ENCODE data around the gene GP2. TPM values are rescaled to one million over a fixed set of nuclear protein-coding genes. Genes with fewer than 3 reads are reported as not detected.

The GP2 gene
- total and polyA plus RNA-seq, 10 donors: 0.26 to 4.9 (median 0.99) TPM; not detected in 4

- TF ChIP-seq CTCF (IDR thresholded peaks at IDR 0.05 in 8 of 11, conservative IDR thresholded peaks at IDR 0.05 in 3 of 11) (no peak), POLR2A (IDR thresholded peaks at IDR 0.05) (no peak), POLR2AphosphoS5 (IDR thresholded peaks at IDR 0.05) (no peak)
- Histone ChIP-seq H3K9me3 (no peaks in the 10 kb centered on the region), H3K4me1 (no peaks in the 10 kb centered on the region), H3K27me3 (replicated peaks in 1 of 7) (peaks cover 0 to 4% (median 0%) of the 10 kb centered on the region in 7 donors), H3K36me3 (no peaks in the 10 kb centered on the region), H3K4me3 (no peak overlapping the region), H3K27ac (no peak overlapping the region)
- no peak for DNase-seq
- 71 to 85% (median 77%) methylated on average over 11 of the region's 11 CpGs for WGBS, 5 donors
- intact Hi-C loops (cut with DNase I; ENCODE audit: low total_unique reads): no loop called here
Measured at GRCh38 chr16:20310421-20311395, 16.6 kb downstream of the GP2 start.

- no peak for DNase-seq
- H3K36me3 ChIP-seq: no peaks in the 10 kb centered on the region
- WGBS, 5 donors: 83 to 88% (median 88%) methylated on average over 6 of the region's 6 CpGs
- H3K4me1 ChIP-seq: no peaks in the 10 kb centered on the region
- H3K4me3 ChIP-seq: no peak overlapping the region
- intact Hi-C loops (cut with DNase I; ENCODE audit: low total_unique reads): no loop called here
- TF ChIP-seq POLR2A (IDR thresholded peaks at IDR 0.05): no peak
- no peak for TF ChIP-seq CTCF (IDR thresholded peaks at IDR 0.05 in 8 of 11, conservative IDR thresholded peaks at IDR 0.05 in 3 of 11)
- no peak for TF ChIP-seq POLR2AphosphoS5 (IDR thresholded peaks at IDR 0.05)
- H3K27me3 ChIP-seq (replicated peaks in 1 of 7): peaks cover 0 to 4% (median 0%) of the 10 kb centered on the region in 7 donors
- H3K9me3 ChIP-seq: no peaks in the 10 kb centered on the region
- H3K27ac ChIP-seq: no peak overlapping the region
Measured at GRCh38 chr16:20309786-20310185, 17.5 kb downstream of the GP2 start.

- no peak overlapping the region for H3K4me3 ChIP-seq
- H3K27ac ChIP-seq: no peak overlapping the region
- WGBS, 5 donors: 65 to 79% (median 71%) methylated on average over 4 of the region's 4 CpGs
- H3K4me1 ChIP-seq: no peaks in the 10 kb centered on the region
- intact Hi-C loops (cut with DNase I; ENCODE audit: low total_unique reads): no loop called here
- H3K9me3 ChIP-seq: no peaks in the 10 kb centered on the region
- TF ChIP-seq CTCF (IDR thresholded peaks at IDR 0.05 in 8 of 11, conservative IDR thresholded peaks at IDR 0.05 in 3 of 11) (no peak), POLR2A (IDR thresholded peaks at IDR 0.05) (no peak), POLR2AphosphoS5 (IDR thresholded peaks at IDR 0.05) (no peak)
- H3K36me3 ChIP-seq: no peaks in the 10 kb centered on the region
- peaks cover 0 to 6% (median 0%) of the 10 kb centered on the region in 7 donors for H3K27me3 ChIP-seq (replicated peaks in 1 of 7)
- no peak for DNase-seq
Measured at GRCh38 chr16:20308801-20309590, 18.3 kb downstream of the GP2 start.
